K562 (cell line): Measurements from ENCODE around the gene YIF1A.
"Not testable (repeated sequence)": the region's sequence is repeated elsewhere in the genome, so short reads cannot be mapped to it uniquely, and the experiment has no call there.

ENCODE experiments used
- JUN ChIP-seq, 2 experiments: sonication (generic) in 1 of 2; formaldehyde crosslinking in 1 of 2; IDR thresholded peaks; 2 replicates each; pipeline versions ENCODE4 v1.6.1 to v1.8.0; 2012 to 2022; ENCODE audit warnings: borderline replicate concordance in 2 of 2, mild to moderate bottlenecking in 2 of 2, improper control_type of control experiment in 1 of 2, low read depth in 1 of 2, low read length in 1 of 2, missing genetic modification reagents in 1 of 2
- TF ChIP-seq, protein P1 (sequence below), 3 experiments: IDR thresholded peaks in 2 of 3; conservative IDR thresholded peaks in 1 of 3; 2 replicates each; pipeline ENCODE4 v1.5.1; 2011 to 2012; ENCODE audit warnings: low read length in 3 of 3, mild to moderate bottlenecking in 3 of 3, control low read depth in 2 of 3, improper control_type of control experiment in 1 of 3, inconsistent platforms in 1 of 3, low read depth in 1 of 3, mixed read lengths in 1 of 3, moderate library complexity in 1 of 3; ENCODE audit not compliant: insufficient read depth in 2 of 3

GRCh38 chr11:66277064-66277463 is 11.9 kb downstream of the YIF1A start:
- TF ChIP-seq JUN (IDR thresholded peaks at IDR 0.05; ENCODE audit: borderline replicate concordance, low read depth, low read length); JUN (CRISPR knock-in tag; IDR thresholded peaks at IDR 0.05; ENCODE audit: borderline replicate concordance): not testable (repeated sequence)
- TF ChIP-seq, protein P1, sequence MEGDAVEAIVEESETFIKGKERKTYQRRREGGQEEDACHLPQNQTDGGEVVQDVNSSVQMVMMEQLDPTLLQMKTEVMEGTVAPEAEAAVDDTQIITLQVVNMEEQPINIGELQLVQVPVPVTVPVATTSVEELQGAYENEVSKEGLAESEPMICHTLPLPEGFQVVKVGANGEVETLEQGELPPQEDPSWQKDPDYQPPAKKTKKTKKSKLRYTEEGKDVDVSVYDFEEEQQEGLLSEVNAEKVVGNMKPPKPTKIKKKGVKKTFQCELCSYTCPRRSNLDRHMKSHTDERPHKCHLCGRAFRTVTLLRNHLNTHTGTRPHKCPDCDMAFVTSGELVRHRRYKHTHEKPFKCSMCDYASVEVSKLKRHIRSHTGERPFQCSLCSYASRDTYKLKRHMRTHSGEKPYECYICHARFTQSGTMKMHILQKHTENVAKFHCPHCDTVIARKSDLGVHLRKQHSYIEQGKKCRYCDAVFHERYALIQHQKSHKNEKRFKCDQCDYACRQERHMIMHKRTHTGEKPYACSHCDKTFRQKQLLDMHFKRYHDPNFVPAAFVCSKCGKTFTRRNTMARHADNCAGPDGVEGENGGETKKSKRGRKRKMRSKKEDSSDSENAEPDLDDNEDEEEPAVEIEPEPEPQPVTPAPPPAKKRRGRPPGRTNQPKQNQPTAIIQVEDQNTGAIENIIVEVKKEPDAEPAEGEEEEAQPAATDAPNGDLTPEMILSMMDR (IDR thresholded peaks at IDR 0.05 in 2 of 3, conservative IDR thresholded peaks at IDR 0.05 in 1 of 3; ENCODE audit: insufficient read depth in 2 of 3, low read depth in 1 of 3, low read length in 3 of 3) = not testable (repeated sequence)
